DOHH2 (cell line): ENCODE data around the gene FSTL4.

Experiments used
- CTCF ChIP-seq: fragments of 200-600 bp; sonication (generic); IDR thresholded peaks from one replicate; pipeline ENCODE4 v1.5.1; 2014; ENCODE audit warnings: antibody characterized with exemption, mild to moderate bottlenecking, low read depth, low read length; ENCODE audit not compliant: poor library complexity, severe bottlenecking
- EZH2phosphoT487 ChIP-seq: fragments of 200-600 bp; sonication (generic); IDR thresholded peaks from 2 replicates; pipeline ENCODE4 v1.6.1; 2017; ENCODE audit warnings: borderline replicate concordance, mild to moderate bottlenecking, antibody characterized with exemption, low read length, moderate library complexity, mixed read lengths

DNA sequence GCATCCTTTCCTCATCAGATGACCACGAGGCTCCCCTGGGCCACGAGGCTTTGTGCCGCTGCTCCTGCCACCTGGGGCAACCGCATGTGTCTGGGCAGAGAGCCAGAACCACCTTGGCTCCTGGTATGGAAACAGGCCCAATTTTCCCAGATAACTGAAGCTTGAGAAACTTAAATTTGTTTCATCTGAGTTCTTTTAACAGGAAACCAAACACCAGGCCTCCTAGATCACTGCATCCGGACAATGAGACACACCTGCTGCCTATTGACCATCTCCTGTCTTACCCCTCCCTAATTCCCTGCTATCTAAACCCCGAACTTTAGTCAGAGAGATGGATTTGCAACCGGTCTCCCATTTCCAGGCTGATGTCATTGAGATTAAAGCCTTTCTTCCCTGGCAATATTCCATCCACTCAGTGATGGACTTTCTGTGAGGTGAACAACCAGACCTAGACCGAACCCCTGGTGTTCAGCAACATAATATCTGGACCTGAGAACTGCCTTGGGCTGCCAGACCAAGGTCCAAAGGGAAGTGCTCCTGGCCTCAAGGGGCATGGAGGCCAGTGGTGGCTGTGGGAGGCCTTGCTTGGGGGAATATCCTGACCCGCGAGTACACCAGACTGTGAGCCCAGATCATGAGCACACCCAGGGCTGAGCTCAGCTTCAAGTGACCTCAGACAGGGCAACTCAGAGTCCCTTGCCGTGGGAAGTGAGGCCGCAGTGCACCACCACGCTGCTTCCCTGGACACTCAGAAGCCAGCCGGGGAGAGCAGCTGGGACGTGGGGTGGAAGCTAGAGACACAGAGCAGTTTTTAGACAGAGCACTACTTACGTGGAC lies 360.8 kb downstream of the FSTL4 start:
- TF ChIP-seq CTCF (no peak), EZH2phosphoT487 (no peak)
